ENCODE data around the gene SH3TC1. TPM values are rescaled to one million over a fixed set of nuclear protein-coding genes. Genes with fewer than 3 reads are reported as not detected.

Gene SH3TC1
- polyA plus RNA-seq, 1 donor from 2014 or later: 39.8 TPM

- H3K36me3 Mint-ChIP-seq: no peaks in the 10 kb centered on the region
Observed at GRCh38 chr4:8279321-8280157, 80.4 kb downstream of the SH3TC1 start.

GRCh38 chr4:8280158-8280875 is 81.2 kb downstream of the SH3TC1 start:
- H3K27me3 Mint-ChIP-seq: peaks cover 7% of the 10 kb centered on the region
- no peaks in the 10 kb centered on the region for H3K9me3 Mint-ChIP-seq
- H3K4me3 Mint-ChIP-seq: no peak overlapping the region
- H3K36me3 Mint-ChIP-seq: no peaks in the 10 kb centered on the region
- H3K4me1 Mint-ChIP-seq: no peaks in the 10 kb centered on the region
- no peak overlapping the region for H3K27ac Mint-ChIP-seq

More at GRCh38 chr4:8279321-8280157, 80.4 kb downstream of the SH3TC1 start:
- Mint-ChIP-seq H3K27ac (no peak overlapping the region), H3K4me3 (no peak overlapping the region), H3K9me3 (no peaks in the 10 kb centered on the region), H3K27me3 (peaks cover 7% of the 10 kb centered on the region), H3K4me1 (no peaks in the 10 kb centered on the region)

- Mint-ChIP-seq H3K27me3 (peaks cover 7% of the 10 kb centered on the region), H3K27ac (no peak overlapping the region), H3K36me3 (no peaks in the 10 kb centered on the region), H3K4me1 (no peaks in the 10 kb centered on the region), H3K9me3 (no peaks in the 10 kb centered on the region), H3K4me3 (no peak overlapping the region)
Observed at GRCh38 chr4:8280876-8281440, 81.9 kb downstream of the SH3TC1 start.

- no peaks in the 10 kb centered on the region for H3K4me1 Mint-ChIP-seq
- no peaks in the 10 kb centered on the region for H3K36me3 Mint-ChIP-seq
- H3K27ac Mint-ChIP-seq: no peak overlapping the region
- H3K4me3 Mint-ChIP-seq: no peak overlapping the region
- peaks cover 6% of the 10 kb centered on the region for H3K27me3 Mint-ChIP-seq
- no peaks in the 10 kb centered on the region for H3K9me3 Mint-ChIP-seq
Observed at GRCh38 chr4:8281519-8282133, 82.5 kb downstream of the SH3TC1 start.

GRCh38 chr4:8282134-8282641 is 83.1 kb downstream of the SH3TC1 start:
- no peaks in the 10 kb centered on the region for H3K36me3 Mint-ChIP-seq
- H3K4me3 Mint-ChIP-seq: no peak overlapping the region
- H3K27ac Mint-ChIP-seq: no peak overlapping the region
- no peaks in the 10 kb centered on the region for H3K4me1 Mint-ChIP-seq
- no peaks in the 10 kb centered on the region for H3K9me3 Mint-ChIP-seq
- H3K27me3 Mint-ChIP-seq: peaks cover 6% of the 10 kb centered on the region

GRCh38 chr4:8282742-8283141 is 83.7 kb downstream of the SH3TC1 start:
- Mint-ChIP-seq H3K27me3 (peaks cover 6% of the 10 kb centered on the region), H3K36me3 (no peaks in the 10 kb centered on the region), H3K9me3 (no peaks in the 10 kb centered on the region), H3K27ac (no peak overlapping the region), H3K4me1 (no peaks in the 10 kb centered on the region), H3K4me3 (no peak overlapping the region)

- H3K36me3 Mint-ChIP-seq: no peaks in the 10 kb centered on the region
- H3K4me1 Mint-ChIP-seq: no peaks in the 10 kb centered on the region
- H3K27ac Mint-ChIP-seq: no peak overlapping the region
- H3K9me3 Mint-ChIP-seq: no peaks in the 10 kb centered on the region
- H3K4me3 Mint-ChIP-seq: no peak overlapping the region
- H3K27me3 Mint-ChIP-seq: peaks cover 6% of the 10 kb centered on the region
Observed at GRCh38 chr4:8283161-8283560, 84.1 kb downstream of the SH3TC1 start.

GRCh38 chr4:8283631-8284121 is 84.6 kb downstream of the SH3TC1 start:
- Mint-ChIP-seq H3K36me3 (no peaks in the 10 kb centered on the region), H3K4me1 (no peaks in the 10 kb centered on the region)

GRCh38 chr4:8284391-8284790 is 85.3 kb downstream of the SH3TC1 start:
- Mint-ChIP-seq H3K4me1 (no peaks in the 10 kb centered on the region), H3K27ac (no peak overlapping the region), H3K9me3 (no peaks in the 10 kb centered on the region), H3K4me3 (no peak overlapping the region), H3K27me3 (peaks cover 6% of the 10 kb centered on the region), H3K36me3 (no peaks in the 10 kb centered on the region)

More at GRCh38 chr4:8283631-8284121, 84.6 kb downstream of the SH3TC1 start:
- no peaks in the 10 kb centered on the region for H3K9me3 Mint-ChIP-seq
- H3K4me3 Mint-ChIP-seq: no peak overlapping the region
- peaks cover 6% of the 10 kb centered on the region for H3K27me3 Mint-ChIP-seq
- H3K27ac Mint-ChIP-seq: no peak overlapping the region

- Mint-ChIP-seq H3K36me3 (no peaks in the 10 kb centered on the region), H3K4me3 (no peak overlapping the region), H3K9me3 (no peaks in the 10 kb centered on the region), H3K27me3 (peaks cover 3% of the 10 kb centered on the region), H3K4me1 (peaks cover 0 to 3% (median 3%) of the 10 kb centered on the region in 3 donors), H3K27ac (no peak overlapping the region)
Observed at GRCh38 chr4:8285143-8285975, 86.3 kb downstream of the SH3TC1 start.

- Mint-ChIP-seq H3K4me3 (no peak overlapping the region), H3K27me3 (peaks cover 3% of the 10 kb centered on the region), H3K36me3 (no peaks in the 10 kb centered on the region), H3K4me1 (peaks cover 0 to 8% (median 6%) of the 10 kb centered on the region in 3 donors), H3K9me3 (no peaks in the 10 kb centered on the region), H3K27ac (no peak overlapping the region)
Observed at GRCh38 chr4:8285976-8286718, 87.1 kb downstream of the SH3TC1 start.

- H3K4me3 Mint-ChIP-seq: no peak overlapping the region
- no peaks in the 10 kb centered on the region for H3K36me3 Mint-ChIP-seq
- peaks cover 3% of the 10 kb centered on the region for H3K27me3 Mint-ChIP-seq
- peak overlapping the region in 1 of 3 donors; percentile 88 for H3K27ac Mint-ChIP-seq
- H3K9me3 Mint-ChIP-seq: no peaks in the 10 kb centered on the region
- peaks cover 6 to 8% (median 6%) of the 10 kb centered on the region in 3 donors for H3K4me1 Mint-ChIP-seq
Observed at GRCh38 chr4:8286719-8287342, 87.7 kb downstream of the SH3TC1 start.
